SU-DHL-6 (cell line): ENCODE measurements around the gene WDR41.
"Not testable (repeated sequence)": the region's sequence is repeated elsewhere in the genome, so short reads cannot be mapped to it uniquely, and the experiment has no call there.

Experiments used
- H2AFZ ChIP-seq: fragments of 200-600 bp; sonication (generic); 2 replicates; pipeline ENCODE4 v1.6.1; 2014; ENCODE audit warnings: low read depth, mild to moderate bottlenecking, moderate library complexity, mixed read lengths, antibody characterized with exemption, low read length; ENCODE audit not compliant: severe bottlenecking
- H3F3A ChIP-seq: fragments of 200-600 bp; shearing (Covaris generic); 2 replicates; pipeline ENCODE4 v1.6.0; 2016; ENCODE audit warnings: antibody characterized with exemption, mild to moderate bottlenecking; ENCODE audit not compliant: insufficient read depth
- H3K27ac ChIP-seq: fragments of 200-600 bp; sonication (generic); 2 replicates; pipeline ENCODE4 v1.5.1; 2016; ENCODE audit warnings: low read depth, mild to moderate bottlenecking, low read length, moderate library complexity, mixed read lengths
- H3K27me3 ChIP-seq: fragments of 200-600 bp; sonication (generic), shearing (Covaris generic); 2 replicates; pipeline ENCODE4 v1.6.0; 2014; ENCODE audit warnings: mild to moderate bottlenecking, low read length
- H3K36me3 ChIP-seq: fragments of 200-600 bp; sonication (generic); 2 replicates; pipeline ENCODE4 v1.6.1; 2014; ENCODE audit warnings: mild to moderate bottlenecking, low read length, mixed read lengths
- H3K4me2 ChIP-seq: fragments of 300-600, 200-600 bp; shearing (Covaris generic), sonication (generic); 2 replicates; pipeline ENCODE4 v1.6.0; 2014; ENCODE audit warnings: low read length, low read depth, mild to moderate bottlenecking; ENCODE audit not compliant: poor library complexity, severe bottlenecking
- H3K4me3 ChIP-seq: fragments of 200-600 bp; sonication (generic); 2 replicates; pipeline ENCODE4 v1.5.1; 2014; ENCODE audit warnings: antibody characterized with exemption, low read length, mild to moderate bottlenecking, mixed read lengths; ENCODE audit not compliant: insufficient read depth, poor library complexity, severe bottlenecking
- H3K79me2 ChIP-seq: fragments of 200-600 bp; sonication (generic); 2 replicates; pipeline ENCODE4 v1.6.1; 2014; ENCODE audit warnings: mild to moderate bottlenecking, low read length, moderate library complexity; ENCODE audit not compliant: insufficient read depth
- H3K9ac ChIP-seq: fragments of 200-600 bp; sonication (generic); 2 replicates; pipeline ENCODE4 v1.7.0; 2014; ENCODE audit warnings: mild to moderate bottlenecking, low read length
- H3K9me2 ChIP-seq: fragments of 200-600 bp; sonication (generic); replicated peaks from 2 replicates; pipeline ENCODE4 v1.6.1; 2014; ENCODE audit warnings: low read length; ENCODE audit not compliant: insufficient read depth
- H3K9me3 ChIP-seq: fragments of 200-600 bp; sonication (generic); 2 replicates; pipeline ENCODE4 v1.6.1; 2014; ENCODE audit warnings: low read length, mixed read lengths; ENCODE audit not compliant: insufficient read depth
- H4K20me1 ChIP-seq: fragments of 200-600 bp; sonication (generic); 2 replicates; pipeline ENCODE4 v1.6.1; 2014; ENCODE audit warnings: low read depth, mild to moderate bottlenecking, antibody characterized with exemption, low read length, moderate library complexity, mixed read lengths
- EZH2phosphoT487 ChIP-seq: fragments of 200-600 bp; sonication (generic), shearing (Covaris generic); conservative IDR thresholded peaks from 2 replicates; pipeline ENCODE4 v1.6.1; 2018; ENCODE audit warnings: mild to moderate bottlenecking, antibody characterized with exemption, low read length, moderate library complexity, mixed read lengths
- TF ChIP-seq, protein P1 (sequence below): fragments of 200-600 bp; sonication (generic); IDR thresholded peaks from one replicate; pipeline ENCODE4 v1.5.1; 2017; ENCODE audit warnings: antibody characterized with exemption, mild to moderate bottlenecking, low read length, moderate library complexity; ENCODE audit not compliant: insufficient read depth, poor library complexity, severe bottlenecking

Gene WDR41

DNA sequence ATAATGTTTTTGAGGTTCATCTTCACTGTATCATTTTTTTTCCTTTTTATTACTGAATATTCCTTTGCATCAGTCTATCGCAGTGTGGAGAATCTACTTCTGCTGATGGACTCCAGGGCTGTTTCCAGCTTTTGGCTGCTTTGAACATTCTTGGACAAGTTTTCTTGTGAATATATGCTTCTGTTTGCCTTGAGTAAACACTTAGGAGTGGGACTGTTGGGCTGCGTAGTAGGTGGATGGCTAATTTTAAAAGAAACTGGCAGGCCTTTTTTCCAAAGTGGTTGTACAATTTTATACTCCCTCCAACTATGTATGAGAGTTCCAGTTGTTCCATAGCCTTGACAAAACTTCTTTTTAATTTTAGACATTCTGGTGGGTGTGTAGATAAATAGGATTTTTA is 102.4 kb downstream of the WDR41 start:
- Histone ChIP-seq H3K4me2 (no peak overlapping the region), H3K27ac (no peak overlapping the region), H3K27me3 (no peaks in the 10 kb centered on the region), H3K36me3 (no peaks in the 10 kb centered on the region), H2AFZ (no peak overlapping the region), H3K9ac (no peak overlapping the region), H4K20me1 (no peaks in the 10 kb centered on the region), H3K9me2 (no peaks in the 10 kb centered on the region), H3K79me2 (no peaks in the 10 kb centered on the region), H3K4me3 (no peak overlapping the region), H3K9me3 (no peaks in the 10 kb centered on the region), H3F3A (no peaks in the 10 kb centered on the region)
- TF ChIP-seq EZH2phosphoT487 = no peak
- TF ChIP-seq, protein P1, sequence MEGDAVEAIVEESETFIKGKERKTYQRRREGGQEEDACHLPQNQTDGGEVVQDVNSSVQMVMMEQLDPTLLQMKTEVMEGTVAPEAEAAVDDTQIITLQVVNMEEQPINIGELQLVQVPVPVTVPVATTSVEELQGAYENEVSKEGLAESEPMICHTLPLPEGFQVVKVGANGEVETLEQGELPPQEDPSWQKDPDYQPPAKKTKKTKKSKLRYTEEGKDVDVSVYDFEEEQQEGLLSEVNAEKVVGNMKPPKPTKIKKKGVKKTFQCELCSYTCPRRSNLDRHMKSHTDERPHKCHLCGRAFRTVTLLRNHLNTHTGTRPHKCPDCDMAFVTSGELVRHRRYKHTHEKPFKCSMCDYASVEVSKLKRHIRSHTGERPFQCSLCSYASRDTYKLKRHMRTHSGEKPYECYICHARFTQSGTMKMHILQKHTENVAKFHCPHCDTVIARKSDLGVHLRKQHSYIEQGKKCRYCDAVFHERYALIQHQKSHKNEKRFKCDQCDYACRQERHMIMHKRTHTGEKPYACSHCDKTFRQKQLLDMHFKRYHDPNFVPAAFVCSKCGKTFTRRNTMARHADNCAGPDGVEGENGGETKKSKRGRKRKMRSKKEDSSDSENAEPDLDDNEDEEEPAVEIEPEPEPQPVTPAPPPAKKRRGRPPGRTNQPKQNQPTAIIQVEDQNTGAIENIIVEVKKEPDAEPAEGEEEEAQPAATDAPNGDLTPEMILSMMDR = no peak

DNA sequence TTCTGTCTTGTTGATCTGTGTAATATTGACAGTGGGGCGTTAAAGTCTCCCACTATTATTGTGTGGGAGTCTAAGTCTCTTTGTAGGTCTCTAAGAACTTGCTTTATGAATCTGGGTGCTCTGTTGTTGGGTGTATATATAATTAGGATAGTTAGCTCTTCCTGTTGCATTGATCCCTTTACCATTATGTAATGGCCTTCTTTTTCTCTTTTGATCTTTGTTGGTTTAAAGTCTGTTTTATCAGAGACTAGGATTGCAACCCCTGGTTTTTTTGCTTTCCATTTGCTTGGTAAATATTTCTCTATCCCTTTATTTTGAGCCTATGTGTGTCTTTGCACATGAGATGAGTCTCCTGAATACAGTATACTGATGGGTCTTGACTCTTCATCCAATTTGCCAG is 105.8 kb downstream of the WDR41 start:
- not testable (repeated sequence) for H3K4me2 ChIP-seq, H3F3A ChIP-seq, H3K9me3 ChIP-seq, H3K4me3 ChIP-seq, H3K27me3 ChIP-seq, H2AFZ ChIP-seq, H3K79me2 ChIP-seq, H4K20me1 ChIP-seq, H3K27ac ChIP-seq, H3K9ac ChIP-seq, H3K9me2 ChIP-seq, H3K36me3 ChIP-seq

- H3K27ac ChIP-seq, H4K20me1 ChIP-seq, H3K9ac ChIP-seq, H2AFZ ChIP-seq, H3K9me3 ChIP-seq, H3K79me2 ChIP-seq, H3F3A ChIP-seq, H3K4me2 ChIP-seq, H3K36me3 ChIP-seq, H3K27me3 ChIP-seq, H3K9me2 ChIP-seq, H3K4me3 ChIP-seq: not testable (repeated sequence)
Observed at GRCh38 chr5:77383336-77383735, 108.8 kb downstream of the WDR41 start.
